SU-DHL-6 (cell line): Measurements from ENCODE around the gene BUD13.

Source experiments
- CTCF ChIP-seq: fragments of 200-600 bp; sonication (generic); IDR thresholded peaks from one replicate; pipeline ENCODE4 v1.5.1; 2017; ENCODE audit warnings: antibody characterized with exemption, mild to moderate bottlenecking, low read length, moderate library complexity; ENCODE audit not compliant: insufficient read depth, poor library complexity, severe bottlenecking
- EZH2phosphoT487 ChIP-seq: fragments of 200-600 bp; sonication (generic), shearing (Covaris generic); conservative IDR thresholded peaks from 2 replicates; pipeline ENCODE4 v1.6.1; 2018; ENCODE audit warnings: mild to moderate bottlenecking, antibody characterized with exemption, low read length, moderate library complexity, mixed read lengths

GRCh38 chr11:116729501-116730240, 43.1 kb downstream of the BUD13 start:
- TF ChIP-seq CTCF (no peak), EZH2phosphoT487 (no peak)
